ENCODE results near the gene DUSP22.
"Not testable (repeated sequence)": the region's sequence is repeated elsewhere in the genome, so short reads cannot be mapped to it uniquely, and the experiment has no call there.

The DUSP22 gene

DNA sequence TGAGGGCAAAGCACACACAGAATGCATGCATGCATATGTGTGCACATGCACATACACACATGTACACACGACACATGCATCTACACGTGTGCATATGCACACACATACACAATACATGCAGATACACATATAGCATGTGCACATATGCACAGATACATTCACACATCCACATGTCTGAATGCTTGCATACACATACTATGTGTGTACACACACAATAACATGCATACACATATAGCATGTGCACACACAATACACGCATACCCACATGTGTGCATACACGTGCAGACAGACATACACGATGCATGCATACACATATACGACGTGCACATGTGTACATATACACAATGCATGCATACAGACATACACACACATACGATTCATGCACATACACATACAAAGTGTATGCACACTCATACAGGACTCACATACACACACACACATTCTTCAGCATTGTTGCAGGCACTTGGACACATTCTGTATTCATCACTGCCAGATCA lies 75.1 kb downstream of the DUSP22 start:
- H3K4me3 ChIP-seq (ENCODE audit: insufficient read depth, low read depth, low read length): no peak overlapping the region
- no peak overlapping the region for H3K27ac ChIP-seq (ENCODE audit: insufficient read depth, low read depth, low read length, poor library complexity, severe bottlenecking)
- WGBS, 2 experiments: 78 to 80% methylated on average over 8 of the region's 8 CpGs
- H3K27me3 ChIP-seq (ENCODE audit: control insufficient read depth, insufficient read depth, low read length, poor library complexity, severe bottlenecking): no peaks in the 10 kb centered on the region
- H3K4me1 ChIP-seq (ENCODE audit: control insufficient read depth, insufficient read depth, low read length): no peaks in the 10 kb centered on the region
- peaks cover 4% of the 10 kb centered on the region for H3K9me3 ChIP-seq (ENCODE audit: control insufficient read depth, low read length)
- H3K36me3 ChIP-seq (ENCODE audit: control insufficient read depth, insufficient read depth, low read length): no peaks in the 10 kb centered on the region

DNA sequence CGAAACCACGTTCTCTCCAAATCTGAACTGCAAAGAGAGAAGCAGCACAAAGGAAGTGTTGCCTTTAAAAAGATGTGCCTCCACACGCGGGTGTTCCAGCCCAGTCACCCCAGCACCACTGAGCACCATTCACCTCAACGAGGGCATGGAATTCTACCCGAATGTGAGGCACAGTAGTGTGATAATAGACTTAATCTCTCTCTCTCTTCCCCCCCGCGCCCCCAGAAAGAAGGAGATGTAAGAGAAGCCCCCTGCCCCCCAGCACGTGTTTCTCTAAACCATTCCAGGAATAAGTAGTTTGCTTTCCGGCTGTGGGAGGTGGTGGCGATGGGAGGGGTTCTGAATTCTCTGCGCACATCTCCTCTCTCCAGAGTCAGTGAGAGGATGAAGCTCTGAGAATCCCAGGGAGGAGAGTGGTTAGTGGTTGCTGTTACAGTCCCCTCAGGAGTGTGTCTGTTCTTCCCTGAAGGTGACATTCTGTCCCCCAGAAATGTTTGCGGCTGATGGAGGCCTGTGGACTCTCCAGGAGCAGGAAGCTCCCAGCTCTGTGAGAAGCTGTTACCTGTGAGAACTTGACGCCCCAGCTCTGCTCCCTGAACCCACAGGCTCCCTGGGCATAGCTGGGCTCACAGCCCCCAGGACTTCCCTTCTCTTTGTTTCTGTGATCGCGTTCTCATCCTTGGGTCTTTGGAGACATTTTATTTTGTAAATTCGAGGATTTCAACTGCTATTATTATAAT lies 75.8 kb downstream of the DUSP22 start:
- Histone ChIP-seq H3K27ac (ENCODE audit: insufficient read depth, low read depth, low read length, poor library complexity, severe bottlenecking) (no peak overlapping the region), H3K4me1 (ENCODE audit: control insufficient read depth, insufficient read depth, low read length) (no peaks in the 10 kb centered on the region), H3K4me3 (ENCODE audit: insufficient read depth, low read depth, low read length) (no peak overlapping the region), H3K27me3 (ENCODE audit: control insufficient read depth, insufficient read depth, low read length, poor library complexity, severe bottlenecking) (no peaks in the 10 kb centered on the region), H3K36me3 (ENCODE audit: control insufficient read depth, insufficient read depth, low read length) (no peaks in the 10 kb centered on the region), H3K9me3 (ENCODE audit: control insufficient read depth, low read length) (no peaks in the 10 kb centered on the region)
- 84% methylated on average over 11 to 17 of the region's 17 CpGs for WGBS, 2 experiments

DNA sequence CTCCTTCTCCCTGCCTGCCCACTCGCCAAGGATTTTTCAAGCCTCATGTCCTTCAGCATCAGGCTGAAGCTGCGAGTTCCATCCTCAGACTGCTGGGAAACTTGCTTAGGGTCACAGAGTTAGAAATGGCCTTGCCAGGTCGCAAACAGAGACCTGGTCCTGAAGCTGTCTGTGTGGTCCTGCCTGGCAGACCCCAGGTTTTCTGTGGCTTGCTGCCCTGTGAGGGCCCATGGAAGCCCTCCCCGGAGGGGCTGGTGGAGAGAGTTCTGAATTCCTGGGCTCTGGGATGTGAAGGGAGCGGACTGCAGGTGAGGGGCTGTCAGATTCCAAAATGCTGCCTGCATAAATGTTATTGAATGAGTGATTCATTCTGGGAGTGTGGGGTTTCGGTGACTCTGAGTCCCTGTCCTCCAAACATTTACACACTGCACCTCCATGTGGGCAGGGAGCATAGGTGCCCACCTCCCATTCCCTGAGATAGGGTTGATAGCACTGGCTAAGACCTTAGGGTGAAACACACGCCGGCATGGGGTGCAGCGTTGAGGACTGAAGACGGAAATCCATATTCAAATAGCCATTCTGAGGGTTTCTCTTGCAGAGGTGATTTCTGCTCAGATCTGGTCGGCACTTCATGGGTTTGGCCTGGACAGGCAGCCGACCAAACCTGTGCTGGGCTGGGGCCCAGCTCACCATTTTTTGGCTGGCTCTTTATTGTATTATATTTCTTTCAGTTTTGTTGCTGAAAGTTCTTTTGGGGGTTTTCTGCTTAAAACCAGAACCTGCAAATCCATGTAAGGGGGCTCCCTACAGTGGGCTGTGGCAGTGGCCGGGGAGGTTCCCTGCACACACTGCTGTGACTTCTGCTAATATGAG lies 77.5 kb downstream of the DUSP22 start:
- 89 to 90% methylated on average over 13 of the region's 13 CpGs for WGBS, 2 experiments
- no peak overlapping the region for H3K27ac ChIP-seq (ENCODE audit: insufficient read depth, low read depth, low read length, poor library complexity, severe bottlenecking)
- peaks cover 6% of the 10 kb centered on the region for H3K4me1 ChIP-seq (ENCODE audit: control insufficient read depth, insufficient read depth, low read length)
- H3K4me3 ChIP-seq (ENCODE audit: insufficient read depth, low read depth, low read length): no peak overlapping the region
- no peaks in the 10 kb centered on the region for H3K36me3 ChIP-seq (ENCODE audit: control insufficient read depth, insufficient read depth, low read length)
- H3K9me3 ChIP-seq (ENCODE audit: control insufficient read depth, low read length): no peaks in the 10 kb centered on the region
- no peaks in the 10 kb centered on the region for H3K27me3 ChIP-seq (ENCODE audit: control insufficient read depth, insufficient read depth, low read length, poor library complexity, severe bottlenecking)

DNA sequence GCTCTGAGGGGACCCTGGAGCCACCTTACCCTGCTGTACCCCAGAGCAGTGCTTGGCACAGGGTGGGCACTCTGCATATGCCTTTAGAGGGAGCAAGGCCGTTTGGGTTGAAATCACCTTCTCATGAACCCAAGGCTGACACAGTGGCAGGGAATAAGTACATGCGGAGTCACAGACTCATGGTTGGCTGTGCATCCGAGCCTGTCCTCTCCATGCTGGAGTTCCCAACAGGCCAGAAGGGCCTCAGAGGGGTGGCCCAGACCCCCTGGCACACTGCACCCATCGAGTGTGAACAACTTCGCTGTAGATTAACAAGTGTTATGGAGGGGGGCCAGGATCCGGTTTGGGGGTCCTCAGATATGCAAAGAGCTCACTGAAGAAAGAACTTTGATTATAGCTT lies 78.3 kb downstream of the DUSP22 start:
- H3K36me3 ChIP-seq (ENCODE audit: control insufficient read depth, insufficient read depth, low read length): no peaks in the 10 kb centered on the region
- no peak overlapping the region for H3K4me3 ChIP-seq (ENCODE audit: insufficient read depth, low read depth, low read length)
- no peaks in the 10 kb centered on the region for H3K9me3 ChIP-seq (ENCODE audit: control insufficient read depth, low read length)
- H3K4me1 ChIP-seq (ENCODE audit: control insufficient read depth, insufficient read depth, low read length): peaks cover 6% of the 10 kb centered on the region
- no peaks in the 10 kb centered on the region for H3K27me3 ChIP-seq (ENCODE audit: control insufficient read depth, insufficient read depth, low read length, poor library complexity, severe bottlenecking)
- no peak overlapping the region for H3K27ac ChIP-seq (ENCODE audit: insufficient read depth, low read depth, low read length, poor library complexity, severe bottlenecking)
- WGBS, 2 experiments: 88 to 90% methylated on average over 6 of the region's 6 CpGs

DNA sequence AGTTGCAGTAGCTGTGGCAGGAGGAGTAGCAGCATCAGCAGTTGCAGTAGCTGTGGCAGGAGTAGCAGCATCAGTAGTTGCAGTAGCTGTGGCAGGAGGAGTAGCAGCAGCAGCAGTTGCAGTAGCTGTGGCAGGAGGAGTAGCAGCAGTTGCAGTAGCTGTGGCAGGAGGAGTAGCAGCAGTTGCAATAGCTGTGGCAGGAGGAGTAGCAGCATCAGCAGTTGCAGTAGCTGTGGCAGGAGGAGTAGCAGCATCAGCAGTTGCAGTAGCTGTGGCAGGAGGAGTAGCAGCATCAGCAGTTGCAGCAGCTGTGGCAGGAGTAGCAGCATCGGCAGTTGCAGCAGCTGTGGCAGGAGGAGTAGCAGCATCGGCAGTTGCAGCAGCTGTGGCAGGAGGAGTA lies 79.6 kb downstream of the DUSP22 start:
- not testable (repeated sequence) for H3K4me3 ChIP-seq (ENCODE audit: insufficient read depth, low read depth, low read length); H3K27ac ChIP-seq (ENCODE audit: insufficient read depth, low read depth, low read length, poor library complexity, severe bottlenecking); H3K9me3 ChIP-seq (ENCODE audit: control insufficient read depth, low read length); H3K4me1 ChIP-seq (ENCODE audit: control insufficient read depth, insufficient read depth, low read length); H3K36me3 ChIP-seq (ENCODE audit: control insufficient read depth, insufficient read depth, low read length); H3K27me3 ChIP-seq (ENCODE audit: control insufficient read depth, insufficient read depth, low read length, poor library complexity, severe bottlenecking)
- WGBS, 2 experiments: 80 to 83% methylated on average over 2 of the region's 2 CpGs

DNA sequence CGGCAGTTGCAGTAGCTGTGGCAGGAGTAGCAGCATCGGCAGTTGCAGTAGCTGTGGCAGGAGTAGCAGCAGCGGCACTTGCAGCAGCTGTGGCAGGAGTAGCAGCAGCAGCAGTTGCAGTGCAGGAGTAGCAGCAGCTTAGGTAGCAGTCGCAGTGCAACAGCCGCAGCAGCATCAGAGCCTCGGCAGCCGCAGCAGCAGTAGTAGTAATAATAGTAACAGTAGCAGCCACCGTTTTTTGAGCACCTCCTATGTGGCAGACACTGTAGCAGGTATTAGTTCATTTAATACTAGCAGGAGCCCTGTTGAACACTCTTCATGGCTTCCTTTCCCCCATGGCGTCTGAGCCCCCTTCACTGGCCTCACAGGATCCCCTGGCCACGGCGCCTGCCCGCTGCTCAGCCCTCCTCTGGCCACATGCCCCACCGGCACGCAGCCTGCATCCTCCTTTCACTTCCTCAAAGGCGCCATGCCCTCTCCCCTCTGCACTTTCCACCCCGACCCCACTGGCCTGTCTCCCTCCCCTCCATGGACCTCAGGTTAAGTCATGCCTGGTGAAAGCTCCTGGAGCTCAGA lies 80.1 kb downstream of the DUSP22 start:
- Histone ChIP-seq H3K9me3 (ENCODE audit: control insufficient read depth, low read length) (no peaks in the 10 kb centered on the region), H3K4me3 (ENCODE audit: insufficient read depth, low read depth, low read length) (no peak overlapping the region), H3K27me3 (ENCODE audit: control insufficient read depth, insufficient read depth, low read length, poor library complexity, severe bottlenecking) (no peaks in the 10 kb centered on the region), H3K36me3 (ENCODE audit: control insufficient read depth, insufficient read depth, low read length) (no peaks in the 10 kb centered on the region), H3K4me1 (ENCODE audit: control insufficient read depth, insufficient read depth, low read length) (peaks cover 6% of the 10 kb centered on the region), H3K27ac (ENCODE audit: insufficient read depth, low read depth, low read length, poor library complexity, severe bottlenecking) (no peak overlapping the region)
- WGBS, 2 experiments: 87 to 89% methylated on average over 16 of the region's 16 CpGs

DNA sequence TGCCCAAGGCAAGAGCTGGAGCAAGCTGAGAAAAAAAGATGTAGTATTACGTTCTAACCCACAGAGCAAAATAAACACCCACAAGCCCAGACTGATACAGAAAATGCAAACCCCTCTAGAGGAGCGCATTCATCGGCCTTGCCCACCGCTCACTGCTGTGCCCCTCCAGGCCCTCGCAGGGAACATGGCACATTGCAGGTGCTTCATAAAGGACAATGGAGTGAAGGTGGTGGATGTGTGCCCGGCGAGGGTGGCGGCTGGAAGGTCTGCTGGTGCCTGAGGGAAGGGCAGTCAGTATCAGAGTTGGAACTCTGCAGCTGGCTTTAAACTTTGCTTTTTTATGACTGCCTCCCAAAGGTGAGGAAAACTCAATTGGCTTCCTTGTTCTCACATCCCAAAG lies 80.7 kb downstream of the DUSP22 start:
- 82 to 86% methylated on average over 8 of the region's 8 CpGs for WGBS, 2 experiments
- H3K4me1 ChIP-seq (ENCODE audit: control insufficient read depth, insufficient read depth, low read length): peaks cover 6% of the 10 kb centered on the region
- no peak overlapping the region for H3K27ac ChIP-seq (ENCODE audit: insufficient read depth, low read depth, low read length, poor library complexity, severe bottlenecking)
- no peaks in the 10 kb centered on the region for H3K9me3 ChIP-seq (ENCODE audit: control insufficient read depth, low read length)
- no peaks in the 10 kb centered on the region for H3K27me3 ChIP-seq (ENCODE audit: control insufficient read depth, insufficient read depth, low read length, poor library complexity, severe bottlenecking)
- H3K4me3 ChIP-seq (ENCODE audit: insufficient read depth, low read depth, low read length): no peak overlapping the region
- H3K36me3 ChIP-seq (ENCODE audit: control insufficient read depth, insufficient read depth, low read length): no peaks in the 10 kb centered on the region

DNA sequence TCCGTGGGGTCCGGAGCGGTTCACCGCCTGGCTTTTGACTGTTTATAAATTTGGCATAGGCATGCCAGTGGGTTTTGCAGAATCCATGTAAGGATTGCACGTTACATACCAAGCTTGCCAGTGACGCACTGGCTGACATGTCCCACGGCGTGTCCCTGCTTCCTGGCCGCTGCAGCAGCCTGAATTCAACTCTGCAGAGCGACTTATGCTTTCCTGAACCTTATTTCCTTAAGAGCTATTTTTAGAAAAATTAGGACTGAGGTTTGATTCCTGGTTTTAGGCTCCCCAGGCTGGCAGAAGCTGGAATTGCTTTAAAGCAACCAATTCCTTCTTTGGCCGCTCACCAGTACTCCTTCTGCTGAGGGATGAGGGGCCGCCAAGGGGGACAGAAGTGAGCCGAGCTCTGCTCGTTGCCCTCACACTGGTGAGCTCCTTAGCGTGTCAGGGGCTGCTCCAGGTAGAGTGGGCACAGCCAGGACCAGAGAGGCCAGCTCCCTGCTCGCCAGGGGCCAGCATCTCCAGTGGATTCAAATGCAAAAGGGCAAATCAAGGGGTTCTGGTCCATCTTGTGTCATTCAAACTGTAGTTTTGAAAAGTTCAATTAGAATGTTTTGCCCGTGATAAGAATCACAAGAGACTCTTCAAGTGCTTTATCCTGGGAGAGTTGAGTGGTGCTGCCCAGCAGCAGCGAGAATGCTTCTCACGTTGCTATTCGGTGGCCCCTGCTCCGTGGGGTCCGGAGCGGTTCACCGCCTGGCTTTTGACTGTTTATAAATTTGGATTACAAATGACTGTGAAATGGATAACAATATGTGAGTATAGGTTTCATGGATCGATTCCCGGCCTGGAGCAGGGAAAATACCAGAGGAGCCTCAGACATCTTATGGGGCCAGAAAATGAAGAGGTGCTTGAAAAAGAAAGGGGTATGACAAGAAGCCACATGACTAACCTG lies 81.8 kb downstream of the DUSP22 start:
- Histone ChIP-seq H3K27ac (ENCODE audit: insufficient read depth, low read depth, low read length, poor library complexity, severe bottlenecking) (no peak overlapping the region), H3K4me3 (ENCODE audit: insufficient read depth, low read depth, low read length) (no peak overlapping the region), H3K36me3 (ENCODE audit: control insufficient read depth, insufficient read depth, low read length) (no peaks in the 10 kb centered on the region), H3K4me1 (ENCODE audit: control insufficient read depth, insufficient read depth, low read length) (peaks cover 6% of the 10 kb centered on the region), H3K27me3 (ENCODE audit: control insufficient read depth, insufficient read depth, low read length, poor library complexity, severe bottlenecking) (no peaks in the 10 kb centered on the region), H3K9me3 (ENCODE audit: control insufficient read depth, low read length) (no peaks in the 10 kb centered on the region)
- 76 to 78% methylated on average over 26 of the region's 26 CpGs for WGBS, 2 experiments

DNA sequence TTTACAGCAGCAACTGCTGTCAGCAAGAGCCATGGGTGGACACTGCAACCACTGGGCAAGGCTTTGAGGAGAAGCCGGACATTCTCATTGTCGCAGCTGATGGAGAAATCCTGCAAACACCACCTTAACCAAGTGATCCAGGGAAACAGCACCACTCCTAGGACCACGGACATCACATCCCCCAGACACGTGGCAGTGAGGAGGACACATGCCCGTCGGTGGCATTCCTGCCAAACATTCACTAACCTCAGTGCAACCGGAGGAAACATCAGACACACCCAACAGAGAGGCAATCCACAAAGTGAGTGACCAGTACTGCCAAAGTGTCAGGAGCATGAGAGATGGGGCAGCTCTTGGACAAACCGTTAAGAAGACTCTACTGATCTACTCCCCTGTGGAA lies 82.7 kb downstream of the DUSP22 start:
- Histone ChIP-seq H3K36me3 (ENCODE audit: control insufficient read depth, insufficient read depth, low read length) (no peaks in the 10 kb centered on the region), H3K4me3 (ENCODE audit: insufficient read depth, low read depth, low read length) (no peak overlapping the region), H3K27me3 (ENCODE audit: control insufficient read depth, insufficient read depth, low read length, poor library complexity, severe bottlenecking) (no peaks in the 10 kb centered on the region), H3K4me1 (ENCODE audit: control insufficient read depth, insufficient read depth, low read length) (peaks cover 6% of the 10 kb centered on the region), H3K9me3 (ENCODE audit: control insufficient read depth, low read length) (no peaks in the 10 kb centered on the region), H3K27ac (ENCODE audit: insufficient read depth, low read depth, low read length, poor library complexity, severe bottlenecking) (no peak overlapping the region)
- 90 to 92% methylated on average over 8 of the region's 8 CpGs for WGBS, 2 experiments

Data from ectodermal cell (in vitro differentiated cells).